Lung (tissue), 12 donors: Measurements from ENCODE around the gene TMEM131. TPM values are rescaled to one million over a fixed set of nuclear protein-coding genes. Genes with fewer than 3 reads are reported as not detected.
"Not testable (repeated sequence)": the region's sequence is repeated elsewhere in the genome, so short reads cannot be mapped to it uniquely, and the experiment has no call there.

Experiments
- ATAC-seq: fragments of 200-7000 bp; cut with Tn5 transposase; one replicate; pipeline ENCODE4 v1.9.1; 2020; ENCODE audit warnings: moderate number of reproducible peaks; ENCODE audit not compliant: insufficient read depth, low FRiP score
- DNase-seq, 3 donors: peaks; one replicate each; pipeline ENCODE4 v3.0.0-alpha.2; 2013 to 2017
- H3K27ac ChIP-seq, 2 donors: one replicate each; pipeline ENCODE4 v1.5.1; 2013; ENCODE audit warnings: mild to moderate bottlenecking in 2 of 2, moderate library complexity in 2 of 2, control low read depth in 1 of 2, inconsistent platforms in 1 of 2, low read depth in 1 of 2, low read length in 1 of 2
- H3K27me3 ChIP-seq, 3 donors: one replicate each; pipeline ENCODE4 v1.5.1; 2013; ENCODE audit warnings: low read length in 2 of 3; ENCODE audit not compliant: control insufficient read depth in 3 of 3, insufficient read depth in 3 of 3
- H3K36me3 ChIP-seq, 4 donors: one replicate each; pipeline ENCODE4 v1.5.1; 2013; ENCODE audit warnings: low read length in 4 of 4, mild to moderate bottlenecking in 1 of 4, moderate library complexity in 1 of 4; ENCODE audit not compliant: control insufficient read depth in 4 of 4, insufficient read depth in 4 of 4
- H3K4me1 ChIP-seq, 5 donors: one replicate each; pipeline ENCODE4 v1.5.1; 2013; ENCODE audit warnings: low read length in 5 of 5, mild to moderate bottlenecking in 2 of 5, moderate library complexity in 1 of 5; ENCODE audit not compliant: control insufficient read depth in 5 of 5, insufficient read depth in 5 of 5
- H3K4me3 ChIP-seq: one replicate; pipeline ENCODE4 v1.5.1; 2013; ENCODE audit warnings: mild to moderate bottlenecking, control low read depth, moderate library complexity
- H3K9ac ChIP-seq, 2 donors: one replicate each; pipeline ENCODE4 v1.5.1; 2013; ENCODE audit warnings: low read length in 2 of 2, control low read depth in 1 of 2; ENCODE audit not compliant: insufficient read depth in 1 of 2
- H3K9me3 ChIP-seq, 4 donors: one replicate each; pipeline ENCODE4 v1.5.1; 2013; ENCODE audit warnings: low read length in 3 of 4, mild to moderate bottlenecking in 1 of 4, moderate library complexity in 1 of 4; ENCODE audit not compliant: control insufficient read depth in 4 of 4, insufficient read depth in 3 of 4
- WGBS, 2 donors: extraction: QIAGEN DNeasy Blood & Tissue Kit; methylation state at CpG; one replicate each; pipeline ENCODE4 v1.1.7; 2013; 5-methylcytosine and 5-hydroxymethylcytosine counted together
- polyA plus RNA-seq, 2 donors: library from polyadenylated mRNA; stranded (reverse); fragments of 200-250 nt; gene quantifications; one replicate each; pipeline ENCODE4 v1.2.1, GENCODE V29; 2013
- total RNA-seq, 2 donors: library from RNA; depleted of rRNA in 1 of 2; stranded (reverse); fragments of >200 nt in 1 of 2; gene quantifications; one replicate each; pipeline ENCODE4 v1.2.1, GENCODE V29; 2014 to 2021
- TF ChIP-seq, protein P1 (sequence below): IDR thresholded peaks from 2 replicates; pipeline ENCODE4 v1.5.1; 2012; ENCODE audit warnings: mild to moderate bottlenecking; ENCODE audit errors: control extremely low read depth, extremely low read depth
- donor health status: control.
- donor health status: control.
- donor health status: Bipolar disorder and iron deficiency.
- donor health status: healthy.
- donor health status: DM: yes; HTN: yes; CAD: no.

The TMEM131 gene
- total and polyA plus RNA-seq, 4 donors, result 9.3 to 54.0 (median 23.7) TPM

- Histone ChIP-seq H3K27me3 (no peaks in the 10 kb centered on the region), H3K4me3 (no peak overlapping the region), H3K9ac (no peak overlapping the region), H3K4me1 (peaks cover 0 to 5% (median 0%) of the 10 kb centered on the region in 5 donors), H3K9me3 (no peaks in the 10 kb centered on the region), H3K27ac (no peak overlapping the region), H3K36me3 (no peaks in the 10 kb centered on the region)
- 95 to 98% methylated on average over 3 of the region's 3 CpGs for WGBS, 2 donors
- ATAC-seq (no peak), DNase-seq (no peak)
- TF ChIP-seq, protein P1, sequence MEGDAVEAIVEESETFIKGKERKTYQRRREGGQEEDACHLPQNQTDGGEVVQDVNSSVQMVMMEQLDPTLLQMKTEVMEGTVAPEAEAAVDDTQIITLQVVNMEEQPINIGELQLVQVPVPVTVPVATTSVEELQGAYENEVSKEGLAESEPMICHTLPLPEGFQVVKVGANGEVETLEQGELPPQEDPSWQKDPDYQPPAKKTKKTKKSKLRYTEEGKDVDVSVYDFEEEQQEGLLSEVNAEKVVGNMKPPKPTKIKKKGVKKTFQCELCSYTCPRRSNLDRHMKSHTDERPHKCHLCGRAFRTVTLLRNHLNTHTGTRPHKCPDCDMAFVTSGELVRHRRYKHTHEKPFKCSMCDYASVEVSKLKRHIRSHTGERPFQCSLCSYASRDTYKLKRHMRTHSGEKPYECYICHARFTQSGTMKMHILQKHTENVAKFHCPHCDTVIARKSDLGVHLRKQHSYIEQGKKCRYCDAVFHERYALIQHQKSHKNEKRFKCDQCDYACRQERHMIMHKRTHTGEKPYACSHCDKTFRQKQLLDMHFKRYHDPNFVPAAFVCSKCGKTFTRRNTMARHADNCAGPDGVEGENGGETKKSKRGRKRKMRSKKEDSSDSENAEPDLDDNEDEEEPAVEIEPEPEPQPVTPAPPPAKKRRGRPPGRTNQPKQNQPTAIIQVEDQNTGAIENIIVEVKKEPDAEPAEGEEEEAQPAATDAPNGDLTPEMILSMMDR, result no peak
These were observed 116.9 kb downstream of the TMEM131 start for GRCh38 chr2:97878865-97879264.

DNA sequence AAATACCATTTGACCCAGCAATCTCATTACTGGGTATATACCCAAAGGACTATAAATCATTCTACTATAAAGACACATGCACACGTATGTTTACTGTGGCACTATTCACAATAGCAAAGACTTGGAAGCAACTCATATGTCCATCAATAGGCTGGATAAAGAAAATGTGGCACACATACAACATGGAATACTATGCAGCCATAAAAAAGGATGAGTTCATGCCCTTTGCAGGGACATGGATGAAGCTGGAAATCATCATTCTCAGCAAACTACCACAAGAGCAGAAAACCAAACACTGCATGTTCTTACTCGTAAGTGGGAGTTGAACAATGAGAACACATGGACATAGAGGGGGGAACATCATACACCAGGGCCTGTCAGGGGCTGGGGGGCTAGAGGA is 117.4 kb downstream of the TMEM131 start:
- WGBS, 2 donors, result 96 to 98% methylated on average over 2 of the region's 2 CpGs
- H3K27me3 ChIP-seq, ATAC-seq, DNase-seq, H3K9ac ChIP-seq, H3K36me3 ChIP-seq, H3K27ac ChIP-seq, H3K4me1 ChIP-seq, H3K4me3 ChIP-seq, H3K9me3 ChIP-seq: not testable (repeated sequence)

DNA sequence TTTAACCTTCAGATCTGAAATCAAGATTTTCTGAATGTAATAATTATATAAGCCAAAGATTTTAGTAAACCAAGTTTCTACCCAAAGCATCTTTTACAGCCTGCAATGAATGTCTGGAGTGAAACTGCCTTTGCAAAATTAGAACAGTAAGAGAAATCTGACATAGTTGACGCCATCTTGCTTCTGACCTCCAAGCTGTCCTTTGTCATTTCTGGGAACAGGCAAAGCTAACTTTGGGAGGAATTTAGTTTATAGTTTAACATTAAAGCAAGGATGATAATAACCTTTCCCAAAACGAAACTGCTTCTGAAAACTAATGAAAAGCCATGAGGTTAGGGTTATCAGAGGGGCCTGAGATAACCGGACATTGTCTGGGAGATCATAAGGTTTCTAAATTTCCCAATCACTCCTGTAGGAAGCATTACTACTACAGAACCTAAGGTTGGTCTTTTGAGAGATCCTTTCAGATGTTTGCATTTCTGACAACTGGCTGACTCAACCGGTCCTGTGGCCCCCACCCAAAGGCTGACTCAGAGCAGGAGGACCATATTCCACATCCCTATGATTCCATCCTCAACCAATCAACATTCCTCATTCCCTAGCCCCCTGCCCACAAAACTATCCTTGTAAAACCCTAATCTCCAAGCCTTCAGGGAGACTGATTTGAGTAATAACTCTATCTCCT is 124.5 kb downstream of the TMEM131 start:
- whole genome bisulfite sequencing, 2 donors, result 83 to 85% methylated on average over 4 of the region's 4 CpGs
- H3K9ac ChIP-seq, result no peak overlapping the region
- no peak for ATAC-seq
- H3K4me3 ChIP-seq, result no peak overlapping the region
- no peaks in the 10 kb centered on the region for H3K9me3 ChIP-seq
- H3K27me3 ChIP-seq, result no peaks in the 10 kb centered on the region
- DNase-seq, result no peak
- no peaks in the 10 kb centered on the region for H3K36me3 ChIP-seq
- peaks cover 0 to 27% (median 7%) of the 10 kb centered on the region in 5 donors for H3K4me1 ChIP-seq
- H3K27ac ChIP-seq, result peak overlapping the region in 1 of 2 donors; percentile 84
- TF ChIP-seq, protein P1, result no peak

DNA sequence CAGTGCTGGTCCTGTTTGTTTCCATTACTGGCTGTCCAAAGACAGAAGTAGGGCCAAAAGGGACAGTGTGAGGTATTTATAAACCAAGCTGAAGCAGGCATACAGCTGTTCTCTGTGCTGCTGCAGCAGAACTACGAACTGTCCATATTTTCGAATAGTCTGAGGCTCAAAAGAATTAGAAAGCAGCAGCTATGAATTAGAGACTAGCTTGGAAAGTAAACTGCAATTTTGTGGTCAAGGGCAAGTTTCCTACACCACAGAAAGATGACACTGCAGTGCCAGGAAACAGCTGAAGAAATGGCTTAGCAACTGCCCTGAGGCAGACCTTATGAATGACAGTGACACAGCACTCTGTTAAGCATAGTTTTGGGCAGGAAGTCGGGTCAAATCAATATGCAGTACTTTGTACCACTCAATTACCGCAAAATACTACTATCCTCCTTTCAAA is 125.3 kb downstream of the TMEM131 start:
- Histone ChIP-seq H3K4me3 (no peak overlapping the region), H3K27me3 (no peaks in the 10 kb centered on the region), H3K9me3 (no peaks in the 10 kb centered on the region), H3K9ac (no peak overlapping the region), H3K27ac (peak overlapping the region in 1 of 2 donors; percentile 76), H3K4me1 (peaks cover 0 to 27% (median 7%) of the 10 kb centered on the region in 5 donors), H3K36me3 (peaks cover 0 to under 1% (median 0%) of the 10 kb centered on the region in 4 donors)
- 18 to 42% methylated on average over 4 of the region's 4 CpGs for WGBS, 2 donors
- ATAC-seq (peak; percentile 45), DNase-seq (peak in 2 of 3 donors; percentile 61 to 62)
- TF ChIP-seq, protein P1, result no peak
